ENCODE measurements around the gene TNIP2. TPM values are rescaled to one million over a fixed set of nuclear protein-coding genes. Genes with fewer than 3 reads are reported as not detected.

The TNIP2 gene
- total and polyA plus RNA-seq, 2 of the 13 experiments (the other 11 are each of a cell fraction or from before 2014, with no cell fraction given): 25.6 to 38.0 TPM

- no peak for TF ChIP-seq ZNF333 (CRISPR knock-in tag; IDR thresholded peaks at IDR 0.05; ENCODE audit: borderline replicate concordance)
- no peak for TF ChIP-seq REST (IDR thresholded peaks at IDR 0.05; ENCODE audit: borderline replicate concordance in 1 of 2, low read depth in 1 of 2, low read length in 2 of 2)
- no peak for TF ChIP-seq ZNF17 (CRISPR knock-in tag; IDR thresholded peaks at IDR 0.05)
- TF ChIP-seq ZNF543 (CRISPR knock-in tag; IDR thresholded peaks at IDR 0.05): peak; percentile 34; the same call in 1 of the 2 replicates
- TF ChIP-seq SRY (CRISPR knock-in tag; IDR thresholded peaks at IDR 0.05): no peak
- TF ChIP-seq PHF20 (CRISPR knock-in tag; IDR thresholded peaks at IDR 0.05): 0 out of 2 replicates have a peak, but pooled peaks have one; percentile 43
- no peak for TF ChIP-seq FOXP4 (CRISPR knock-in tag; IDR thresholded peaks at IDR 0.05)
- no peak for TF ChIP-seq ZNF800 (CRISPR knock-in tag; IDR thresholded peaks at IDR 0.05)
- TF ChIP-seq GPN1 (CRISPR knock-in tag; IDR thresholded peaks at IDR 0.05; ENCODE audit: borderline replicate concordance): no peak
- TF ChIP-seq CREB1 (IDR thresholded peaks at IDR 0.05): no peak
- TF ChIP-seq CREB1 (CRISPR knock-in tag; IDR thresholded peaks at IDR 0.05): no peak
- no peak for TF ChIP-seq EED (CRISPR knock-in tag; IDR thresholded peaks at IDR 0.05)
- no peak for TF ChIP-seq KAT8 (CRISPR knock-in tag; IDR thresholded peaks at IDR 0.05)
- TF ChIP-seq HIC2 (CRISPR knock-in tag; IDR thresholded peaks at IDR 0.05; ENCODE audit: low read depth): no peak
- TF ChIP-seq ZNF160 (CRISPR knock-in tag; IDR thresholded peaks at IDR 0.05): no peak
Observed at GRCh38 chr4:2733001-2733843, 22.9 kb downstream of the TNIP2 start (continued).
